Skin of body (tissue), 2 donors: ENCODE results near the gene AP3B1. TPM values are rescaled to one million over a fixed set of nuclear protein-coding genes. Genes with fewer than 3 reads are reported as not detected.
"Not testable (repeated sequence)": the region's sequence is repeated elsewhere in the genome, so short reads cannot be mapped to it uniquely, and the experiment has no call there.

ENCODE experiments used
- DNase-seq: peaks from one replicate; lab custom pipeline; 2025; lab: John Stamatoyannopoulos, UW
- total RNA-seq: library from RNA; depleted of rRNA; stranded (reverse); fragments of >200 nt; gene quantifications from one replicate; pipeline ENCODE4 v1.2.3, GENCODE V29; 2014

AP3B1 gene
- total RNA-seq, 1 donor from 2014 or later: 50.3 TPM

- DNase-seq: not testable (repeated sequence)
These were observed 223.8 kb downstream of the AP3B1 start for GRCh38 chr5:78070691-78071090.

- not testable (repeated sequence) for DNase-seq
These were observed 226.9 kb downstream of the AP3B1 start for GRCh38 chr5:78067581-78067980.

- not testable (repeated sequence) for DNase-seq
These were observed 227.8 kb downstream of the AP3B1 start for GRCh38 chr5:78066722-78067121.

- no peak for DNase-seq
These were observed 228.8 kb downstream of the AP3B1 start for GRCh38 chr5:78065663-78066062.

- no peak for DNase-seq
These were observed 229.5 kb downstream of the AP3B1 start for GRCh38 chr5:78064941-78065472.

- no peak for DNase-seq
These were observed 231.0 kb downstream of the AP3B1 start for GRCh38 chr5:78063495-78063894.

GRCh38 chr5:78062645-78063044 is 231.9 kb downstream of the AP3B1 start:
- no peak for DNase-seq

- DNase-seq: no peak
These were observed 234.1 kb downstream of the AP3B1 start for GRCh38 chr5:78060421-78060820.

- no peak for DNase-seq
These were observed 235.9 kb downstream of the AP3B1 start for GRCh38 chr5:78058625-78059024.

GRCh38 chr5:78056901-78057514 is 237.5 kb downstream of the AP3B1 start:
- DNase-seq: no peak

GRCh38 chr5:78056053-78056452 is 238.4 kb downstream of the AP3B1 start:
- DNase-seq: no peak

GRCh38 chr5:78050888-78051287 is 243.6 kb downstream of the AP3B1 start:
- no peak for DNase-seq

- not testable (repeated sequence) for DNase-seq
These were observed 247.7 kb downstream of the AP3B1 start for GRCh38 chr5:78046823-78047222.

GRCh38 chr5:78046006-78046405 is 248.5 kb downstream of the AP3B1 start:
- DNase-seq: no peak

GRCh38 chr5:78041805-78042204 is 252.7 kb downstream of the AP3B1 start:
- DNase-seq: no peak

- no peak for DNase-seq
These were observed 269.0 kb downstream of the AP3B1 start for GRCh38 chr5:78025540-78025939.

- DNase-seq: no peak
These were observed 274.8 kb downstream of the AP3B1 start for GRCh38 chr5:78019744-78020143.

GRCh38 chr5:78016863-78017529 is 277.5 kb downstream of the AP3B1 start:
- DNase-seq: no peak

GRCh38 chr5:78009937-78010527 is 284.5 kb downstream of the AP3B1 start:
- peak; percentile 52 for DNase-seq

- no peak for DNase-seq
These were observed 286.0 kb downstream of the AP3B1 start for GRCh38 chr5:78008356-78008967.

- DNase-seq: no peak
These were observed 287.3 kb downstream of the AP3B1 start for GRCh38 chr5:78007233-78007632.

GRCh38 chr5:78006449-78006848 is 288.0 kb downstream of the AP3B1 start:
- DNase-seq: no peak
